HG02798 (cell line): Measurements from ENCODE around the gene RBM38.
A peak's percentile ranks its signal among the peaks of the same experiment; 100 is the strongest.

ENCODE experiments used
- ATAC-seq: cut with Tn5 transposase; IDR thresholded peaks from one replicate; pipeline ENCODE4 v1.9.1; 2021; ENCODE audit warnings: mild to moderate bottlenecking; ENCODE audit not compliant: unreplicated experiment, poor library complexity

RBM38 gene

DNA sequence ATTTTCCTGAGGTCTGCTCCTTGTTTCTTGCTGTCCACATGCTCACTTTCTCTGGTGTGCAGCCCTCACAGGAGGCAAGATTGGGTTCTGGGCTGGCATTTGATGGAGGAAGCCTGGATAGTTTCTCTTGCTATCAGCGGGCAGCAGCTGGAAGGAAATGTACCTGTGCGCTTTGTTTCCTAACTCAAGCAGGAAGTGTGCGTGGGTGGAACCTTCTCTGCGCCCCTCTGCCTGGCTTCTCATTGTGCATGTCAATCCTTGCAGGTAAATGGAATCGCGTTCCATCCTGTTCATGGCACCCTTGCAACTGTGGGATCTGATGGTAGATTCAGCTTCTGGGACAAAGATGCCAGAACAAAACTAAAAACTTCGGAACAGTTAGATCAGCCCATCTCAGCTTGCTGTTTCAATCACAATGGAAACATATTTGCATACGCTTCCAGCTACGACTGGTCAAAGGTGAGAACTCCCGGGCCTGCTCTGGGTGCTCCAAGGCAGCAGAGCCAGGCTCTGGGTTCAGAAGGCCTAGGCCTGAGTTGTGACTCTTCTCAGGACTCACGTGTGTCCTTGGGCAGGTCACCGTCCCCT lies 16.8 kb upstream of the RBM38 start:
- ATAC-seq = no peak

DNA sequence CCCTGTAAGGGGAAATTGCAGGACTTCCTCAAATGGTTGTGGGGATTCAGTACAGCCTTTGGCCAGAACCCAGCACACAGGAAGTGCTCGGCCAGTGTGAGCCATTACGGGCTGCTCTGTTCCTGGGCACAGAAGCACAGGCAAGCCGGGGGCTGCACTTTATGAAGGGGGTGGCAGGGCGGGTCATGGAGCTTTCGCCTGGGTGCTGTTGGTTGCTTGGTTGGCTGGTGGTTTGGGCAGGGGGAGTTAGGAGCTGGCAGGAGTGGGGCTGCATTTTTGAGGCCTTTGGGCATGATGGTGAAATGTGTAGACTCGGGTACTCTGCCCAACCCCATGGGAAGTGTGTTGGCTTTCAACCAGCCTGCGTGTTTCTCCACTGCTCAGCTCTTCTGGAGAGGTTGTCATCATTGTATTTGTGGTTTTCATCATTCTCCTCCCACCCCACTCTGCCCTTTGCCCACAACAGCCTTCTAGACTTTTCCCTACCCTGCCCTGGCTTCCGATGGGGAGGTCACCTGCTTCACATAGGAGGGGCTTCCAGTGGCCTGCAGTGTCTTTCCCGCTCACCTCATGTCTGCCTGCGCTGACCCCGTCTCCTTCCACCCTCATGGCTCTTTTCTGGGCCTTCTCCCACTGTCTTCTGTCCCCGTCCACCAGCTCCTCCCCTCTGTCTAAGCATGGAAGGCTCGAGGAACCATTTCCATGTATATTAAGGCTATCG lies 16.1 kb upstream of the RBM38 start:
- no peak for ATAC-seq

DNA sequence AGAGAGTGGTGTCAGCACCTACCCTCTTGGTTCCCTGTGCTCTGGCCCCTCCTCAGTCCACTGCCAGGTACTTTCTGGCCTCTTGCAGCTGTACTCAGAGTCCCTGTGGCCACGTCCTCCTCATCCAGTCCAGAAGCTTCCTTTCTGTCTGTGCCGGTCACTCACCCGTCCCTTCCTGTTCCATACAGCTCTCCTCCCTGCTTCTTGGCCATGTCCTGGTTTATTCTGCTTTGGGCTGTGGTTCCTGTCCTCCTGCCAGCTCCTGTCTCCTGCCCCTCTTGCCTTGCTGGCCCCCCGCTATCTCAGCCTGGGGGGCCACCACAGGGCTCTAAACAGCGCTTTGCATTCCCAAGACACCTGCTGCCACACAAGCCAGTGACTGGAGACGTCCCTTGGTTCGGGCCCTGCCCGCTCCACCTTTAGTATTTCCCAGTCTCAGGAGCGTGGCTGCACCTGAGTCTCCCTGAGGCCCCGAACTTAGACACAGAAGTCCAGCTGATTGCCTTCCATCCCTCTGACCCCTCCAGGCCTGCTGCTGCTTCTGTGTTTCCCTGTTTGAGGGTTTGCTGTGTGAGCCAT lies 15.5 kb upstream of the RBM38 start:
- ATAC-seq = no peak

DNA sequence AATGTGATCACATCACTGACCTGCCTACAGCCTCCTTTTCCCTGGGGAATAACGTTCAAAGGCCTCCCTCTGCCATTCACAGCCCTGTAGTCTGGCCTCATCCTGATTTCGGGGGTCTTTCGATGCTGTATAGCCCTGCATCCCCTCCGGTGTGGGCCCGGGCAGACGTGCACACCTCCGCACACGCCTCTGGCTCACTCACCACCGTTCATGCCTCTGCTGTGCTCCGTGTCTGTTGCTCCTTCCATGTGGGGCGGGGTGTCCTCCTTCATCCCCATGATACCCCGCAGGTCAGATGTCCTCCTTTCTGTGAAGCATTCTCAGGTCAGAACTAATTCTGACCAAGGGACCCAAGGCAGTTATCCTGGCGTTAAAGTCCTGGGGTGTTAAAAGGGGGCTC lies 13.8 kb upstream of the RBM38 start:
- ATAC-seq = no peak

DNA sequence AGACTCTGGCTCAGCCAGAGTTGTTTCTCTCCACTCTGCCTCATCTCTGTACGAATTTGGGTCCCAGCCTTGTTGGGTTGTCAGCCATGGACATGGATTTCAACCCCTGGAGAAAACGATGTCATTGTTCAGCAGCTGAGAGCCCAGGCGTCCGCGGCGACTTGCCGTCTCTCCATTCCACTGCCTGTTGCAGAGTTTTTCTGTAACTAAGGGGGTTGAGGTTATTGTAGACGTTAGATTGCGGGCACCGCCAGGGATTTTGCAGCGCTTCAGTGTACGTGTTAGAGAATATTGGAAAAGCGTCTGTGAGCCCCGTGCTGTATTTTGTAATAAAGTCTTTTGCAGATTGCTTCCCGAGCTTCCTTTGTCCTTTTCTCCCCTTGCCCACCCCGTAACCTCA lies 13.1 kb upstream of the RBM38 start:
- ATAC-seq = no peak

DNA sequence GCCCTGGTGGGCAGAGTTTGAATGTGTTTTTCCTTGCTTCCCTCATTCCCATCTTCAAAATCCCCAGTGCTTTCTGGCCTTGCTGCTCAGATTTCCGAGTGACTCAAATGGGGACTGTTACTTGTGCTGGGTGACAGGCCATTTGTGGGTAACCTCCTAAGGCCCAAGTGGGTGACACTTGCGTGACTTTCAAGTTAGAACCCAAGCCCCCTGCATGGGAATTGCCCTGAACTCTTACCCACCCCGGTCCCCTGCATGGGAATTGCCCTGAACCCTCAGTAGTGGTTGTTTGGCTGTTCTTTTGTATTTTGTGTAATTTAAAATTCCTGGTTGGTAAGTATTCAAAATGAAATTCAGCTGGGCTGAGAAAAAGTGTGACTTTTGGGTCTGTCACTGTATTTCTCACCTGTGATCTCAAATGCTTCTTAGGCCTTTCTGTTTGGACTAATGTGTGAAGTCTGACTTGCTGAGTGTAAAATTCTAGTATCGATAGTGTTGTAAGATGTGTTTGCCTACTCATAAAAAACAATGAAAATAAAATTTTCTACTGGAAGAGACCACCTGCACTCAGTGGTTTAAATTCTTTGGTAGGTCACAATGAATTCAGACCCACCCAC lies 12.4 kb upstream of the RBM38 start:
- no peak for ATAC-seq

DNA sequence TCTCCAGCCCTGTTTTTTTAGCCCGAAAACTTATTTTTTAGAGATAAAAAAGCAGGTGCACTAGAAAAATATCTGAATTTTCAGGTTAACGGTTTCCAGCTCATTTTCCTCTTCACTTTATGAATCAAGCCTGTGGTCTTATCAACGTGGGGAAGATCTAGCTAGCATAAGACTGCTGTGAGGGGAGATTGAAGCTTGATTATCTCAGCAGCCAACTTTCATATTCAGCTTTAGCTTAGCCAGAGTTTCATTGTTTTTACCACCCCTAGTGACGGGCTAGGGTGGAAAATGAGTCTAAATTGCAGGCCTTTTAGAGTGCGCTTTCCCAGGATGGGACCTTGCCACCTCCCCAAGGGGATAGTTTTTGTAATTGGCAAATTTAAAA lies 11.9 kb upstream of the RBM38 start:
- ATAC-seq = no peak

DNA sequence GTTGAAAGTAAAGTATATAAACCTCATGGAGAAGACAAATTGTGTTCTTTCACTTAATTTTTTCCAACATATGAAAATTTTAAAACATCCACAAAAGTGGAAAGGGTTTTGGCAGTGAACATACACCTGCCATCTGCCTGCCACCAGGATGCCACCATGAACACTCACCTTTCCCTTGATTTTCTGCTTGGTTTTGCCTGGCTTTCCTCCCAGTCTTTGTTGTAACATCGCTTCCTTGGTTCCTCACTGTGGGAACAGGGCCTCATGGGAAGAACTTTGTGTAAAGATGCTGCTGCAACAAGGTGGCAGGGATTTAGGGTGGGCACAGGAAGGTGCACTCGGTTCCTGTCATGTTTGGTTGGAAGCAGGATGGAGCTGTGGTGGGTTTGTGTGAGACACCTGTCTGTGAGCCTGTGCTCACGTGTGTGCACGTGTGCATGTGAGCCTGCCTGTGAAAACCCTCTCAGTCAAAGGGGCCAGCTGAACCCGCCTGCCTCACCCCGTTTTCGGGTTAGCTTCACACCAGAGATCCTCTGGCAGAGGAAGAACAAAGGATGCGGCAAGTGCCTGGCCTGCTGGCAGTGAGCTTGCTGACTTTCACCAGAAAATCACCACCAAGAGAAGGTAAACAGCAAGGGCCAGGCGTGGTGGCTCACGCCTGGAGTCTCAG lies 11.0 kb upstream of the RBM38 start:
- ATAC-seq = no peak

DNA sequence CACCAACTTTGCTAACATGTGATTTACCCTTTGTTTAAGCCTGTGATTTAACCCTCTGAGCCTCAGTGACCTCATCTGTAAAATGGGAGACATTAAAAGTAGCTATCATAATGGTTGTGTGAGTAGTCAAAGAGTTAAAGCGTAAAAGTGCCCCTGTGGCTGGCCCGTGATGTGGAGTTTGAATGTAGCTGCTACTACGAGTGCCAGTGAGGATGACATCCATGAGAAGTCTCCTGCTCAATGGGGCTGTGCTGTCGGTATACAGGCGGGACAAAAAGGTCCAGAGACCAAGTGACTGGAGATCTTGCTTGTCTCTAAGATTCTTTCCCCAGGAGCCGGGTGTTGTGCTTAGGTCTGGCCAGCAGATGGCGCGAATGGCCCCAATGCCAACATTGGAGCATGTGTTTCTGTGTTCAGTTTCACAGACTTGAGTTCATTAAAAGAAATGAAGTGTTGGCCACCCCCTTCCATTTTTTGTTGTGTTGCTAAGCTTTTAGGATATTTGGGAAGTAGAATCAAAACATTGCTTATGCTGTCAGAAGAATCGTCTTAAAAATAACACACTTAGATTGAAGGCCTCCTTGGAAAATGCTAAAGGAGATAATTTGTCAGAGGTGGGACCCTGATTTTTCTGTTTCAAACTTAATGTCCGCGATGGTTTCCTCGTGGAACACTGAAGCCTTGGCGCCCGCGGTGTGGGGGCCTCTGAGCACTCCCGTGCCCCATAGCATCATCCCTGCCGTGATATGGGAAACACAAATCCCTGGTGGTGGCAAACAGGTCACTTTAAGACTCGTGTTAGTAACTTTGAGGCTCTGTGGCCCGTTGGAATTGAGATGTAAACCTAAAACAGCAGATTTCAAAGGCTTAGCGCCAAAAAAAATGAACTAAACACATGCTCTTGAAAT lies 9.3 kb upstream of the RBM38 start:
- ATAC-seq = peak; percentile 56

DNA sequence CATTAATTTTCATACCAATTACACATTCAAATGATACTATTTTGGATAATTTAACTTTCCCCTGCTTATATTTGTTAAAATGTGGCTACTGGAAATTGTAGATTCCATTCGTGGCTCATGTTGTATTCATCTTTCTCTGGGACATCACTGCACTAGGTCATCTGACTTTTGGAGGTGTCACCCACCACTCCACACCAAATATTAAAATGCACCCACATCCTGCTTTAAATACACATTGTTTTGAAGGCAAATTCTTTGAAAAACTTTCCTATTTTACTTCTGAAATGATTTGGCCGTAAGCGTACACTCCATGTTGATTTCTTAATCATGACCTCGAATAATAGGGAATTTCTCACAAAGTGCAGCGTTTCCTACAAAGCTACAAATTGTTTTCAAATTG lies 8.7 kb upstream of the RBM38 start:
- no peak for ATAC-seq

DNA sequence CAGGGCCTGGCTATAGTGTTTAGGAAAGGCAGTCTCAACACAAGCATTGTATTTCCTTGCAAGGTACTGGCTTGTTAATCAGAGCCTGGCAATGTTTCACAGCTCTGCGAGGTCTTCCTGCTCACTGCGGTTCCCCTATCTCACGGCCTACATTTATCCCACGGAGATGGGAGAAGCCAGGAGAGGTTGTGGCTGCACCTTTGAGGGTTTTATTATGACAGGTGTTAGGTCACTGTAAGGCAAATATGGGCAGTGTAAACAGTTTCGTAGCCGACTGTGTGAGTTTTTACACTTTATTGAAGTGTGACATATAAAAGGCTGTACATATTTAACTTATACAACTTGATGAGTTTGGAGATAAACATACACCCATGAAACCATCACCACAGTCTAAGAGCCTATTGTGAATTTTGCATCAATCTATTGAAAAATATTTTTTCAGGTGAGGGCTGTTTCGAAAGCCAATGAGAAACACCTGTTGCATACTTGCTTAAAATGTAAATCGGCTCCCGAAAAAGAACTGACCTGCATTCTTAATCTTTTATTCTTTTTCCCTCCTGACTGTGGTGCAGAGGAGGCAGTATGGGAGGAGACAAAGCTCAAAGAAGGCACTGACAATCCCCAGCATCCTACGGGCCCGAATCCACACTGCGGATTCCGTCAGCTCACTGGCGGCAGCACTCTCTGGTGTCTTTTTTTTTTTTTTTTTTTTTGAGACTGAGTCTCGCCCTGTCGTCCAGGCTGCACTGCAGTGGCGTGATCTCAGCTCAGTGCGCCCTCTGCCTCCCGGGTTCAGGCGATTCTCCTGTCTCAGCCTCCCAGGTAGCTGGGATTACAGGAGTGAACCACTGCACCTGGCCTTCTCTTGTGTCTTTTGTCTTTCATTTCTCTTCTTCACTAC lies 7.5 kb upstream of the RBM38 start:
- ATAC-seq = no peak

DNA sequence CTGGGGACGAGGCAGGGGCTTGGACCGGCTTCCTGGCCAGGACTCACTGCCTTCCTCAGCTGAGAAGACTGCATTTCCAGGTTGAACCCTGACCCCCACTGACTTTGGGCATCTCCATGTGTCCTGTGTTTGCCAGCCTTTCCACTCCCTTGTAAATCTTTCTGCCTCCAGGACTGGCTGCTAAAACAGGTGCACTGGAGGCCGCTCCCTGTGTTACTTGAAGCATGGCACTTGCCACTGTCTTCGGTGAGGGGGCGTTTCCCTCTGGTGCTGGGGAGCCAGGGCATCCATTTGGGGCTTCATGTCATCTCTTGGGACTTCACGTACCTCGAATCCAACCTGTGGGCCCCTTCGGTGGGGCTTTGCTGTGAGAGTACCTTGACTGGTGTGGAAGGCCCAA lies 6.7 kb upstream of the RBM38 start:
- ATAC-seq = no peak

DNA sequence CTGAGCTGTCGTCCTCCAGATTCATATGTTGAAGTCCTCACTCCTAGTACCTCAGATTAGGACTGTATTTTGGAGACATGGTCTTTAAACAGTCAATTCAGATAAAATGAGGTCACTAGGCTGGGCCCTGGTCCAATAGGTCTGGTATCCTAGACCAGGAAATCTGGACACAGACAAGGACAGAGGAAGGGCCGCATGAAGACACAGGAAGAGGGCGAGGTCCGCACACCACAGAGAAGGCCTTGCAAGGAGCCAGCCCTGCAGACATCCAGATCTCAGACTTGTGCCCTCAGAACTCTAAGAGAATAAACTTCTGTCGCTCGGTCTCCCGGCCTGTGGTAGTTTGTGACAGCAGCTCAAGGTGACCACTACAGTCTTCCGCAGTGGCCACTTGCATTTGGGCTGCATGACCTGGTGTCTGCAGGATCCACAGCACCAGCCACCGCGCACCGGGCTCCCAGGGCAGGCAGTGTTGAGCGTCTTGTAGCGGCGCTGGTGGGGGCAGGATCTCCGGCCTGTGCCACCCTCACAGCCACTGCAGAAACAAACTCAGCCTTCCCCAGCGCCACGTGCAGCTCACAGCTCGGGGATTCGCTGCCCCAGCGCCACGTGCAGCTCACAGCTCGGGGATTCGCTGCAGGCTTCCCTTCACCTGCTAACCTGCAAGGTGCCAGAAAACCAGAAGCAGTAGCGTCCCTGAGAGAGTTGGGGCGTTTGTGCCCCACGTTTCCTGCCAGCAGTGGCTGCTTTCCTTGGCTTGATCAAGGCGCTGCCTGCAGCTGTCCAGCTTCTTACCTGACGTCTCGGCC lies 6.0 kb upstream of the RBM38 start:
- ATAC-seq = no peak

DNA sequence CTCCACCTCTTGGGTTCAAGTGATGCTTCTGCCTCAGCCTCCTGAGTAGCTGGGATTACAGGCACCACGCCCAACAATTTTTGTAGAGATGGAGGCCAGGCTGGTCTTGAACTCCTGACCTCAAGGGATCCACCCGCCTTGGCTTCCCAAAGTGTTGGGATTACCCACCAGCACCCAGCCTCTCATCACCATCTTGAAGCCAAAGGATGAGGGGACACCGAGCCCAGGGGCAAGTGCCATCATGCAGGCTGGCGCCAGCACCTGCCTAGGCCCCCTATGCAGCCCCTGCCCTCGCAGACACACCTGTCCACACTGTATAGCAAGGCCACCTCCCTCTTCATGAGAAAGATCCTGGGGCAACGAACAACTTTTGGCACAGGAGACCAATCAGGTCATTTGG lies 5.3 kb upstream of the RBM38 start:
- no peak for ATAC-seq

DNA sequence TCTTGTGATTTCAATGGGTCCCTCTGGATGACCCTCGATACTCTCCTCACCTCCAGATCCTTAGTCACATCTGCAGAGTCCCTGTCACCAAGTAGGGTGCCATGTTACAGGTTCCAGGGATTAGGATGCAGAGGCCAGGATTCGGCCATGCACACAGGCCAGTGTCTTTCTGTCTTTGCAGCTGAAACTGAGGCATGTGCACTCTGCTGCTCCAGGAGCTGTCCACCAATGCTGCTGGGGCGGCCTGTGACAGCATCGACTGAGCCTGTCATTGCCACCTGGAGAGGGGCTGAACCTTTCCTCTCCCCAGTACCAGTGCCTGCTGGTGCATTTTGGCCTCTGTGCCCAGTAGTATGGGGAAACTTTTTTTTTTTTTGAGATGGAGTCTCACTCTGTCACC lies 4.4 kb upstream of the RBM38 start:
- ATAC-seq = no peak

DNA sequence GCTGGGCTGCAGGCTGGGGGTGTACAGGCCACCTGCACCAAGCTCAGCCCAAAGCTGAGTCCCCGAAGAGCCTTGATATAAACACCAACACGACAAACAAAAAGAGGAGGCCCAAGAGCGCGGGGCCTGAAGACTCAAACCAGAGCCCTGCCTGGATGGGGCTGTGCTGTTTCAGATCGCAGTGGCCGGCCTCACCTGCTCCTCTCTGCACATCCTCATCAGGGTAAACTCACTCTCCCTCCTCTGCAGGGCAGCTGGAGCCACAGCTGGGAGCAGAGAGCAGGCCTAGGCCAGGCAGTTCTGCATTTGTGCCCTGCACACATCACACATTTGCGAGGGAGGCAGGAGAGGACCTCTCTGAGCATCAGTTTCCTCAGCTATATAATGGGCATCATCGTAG lies 3.7 kb upstream of the RBM38 start:
- ATAC-seq = no peak

DNA sequence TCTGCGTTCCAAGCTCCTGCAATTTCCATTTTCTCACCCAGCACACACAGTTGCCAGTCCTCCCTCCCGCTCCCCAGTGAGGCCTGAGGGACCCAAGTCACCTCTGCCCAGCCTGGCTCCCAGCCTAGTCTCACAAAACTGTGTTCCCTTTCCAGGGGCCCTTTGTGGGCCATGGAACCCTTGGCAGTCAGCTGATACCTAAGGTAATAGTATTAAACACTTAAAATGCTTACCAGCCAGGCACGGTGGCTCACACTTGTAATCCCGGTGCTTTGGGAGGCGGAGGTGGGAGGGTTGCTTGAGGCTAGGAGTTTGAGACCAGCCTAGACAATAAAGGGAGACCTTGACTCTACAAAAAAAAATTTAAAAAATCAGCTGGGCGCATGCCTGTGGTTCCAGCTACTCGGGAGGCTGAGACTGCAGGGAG lies 3.2 kb upstream of the RBM38 start:
- no peak for ATAC-seq

DNA sequence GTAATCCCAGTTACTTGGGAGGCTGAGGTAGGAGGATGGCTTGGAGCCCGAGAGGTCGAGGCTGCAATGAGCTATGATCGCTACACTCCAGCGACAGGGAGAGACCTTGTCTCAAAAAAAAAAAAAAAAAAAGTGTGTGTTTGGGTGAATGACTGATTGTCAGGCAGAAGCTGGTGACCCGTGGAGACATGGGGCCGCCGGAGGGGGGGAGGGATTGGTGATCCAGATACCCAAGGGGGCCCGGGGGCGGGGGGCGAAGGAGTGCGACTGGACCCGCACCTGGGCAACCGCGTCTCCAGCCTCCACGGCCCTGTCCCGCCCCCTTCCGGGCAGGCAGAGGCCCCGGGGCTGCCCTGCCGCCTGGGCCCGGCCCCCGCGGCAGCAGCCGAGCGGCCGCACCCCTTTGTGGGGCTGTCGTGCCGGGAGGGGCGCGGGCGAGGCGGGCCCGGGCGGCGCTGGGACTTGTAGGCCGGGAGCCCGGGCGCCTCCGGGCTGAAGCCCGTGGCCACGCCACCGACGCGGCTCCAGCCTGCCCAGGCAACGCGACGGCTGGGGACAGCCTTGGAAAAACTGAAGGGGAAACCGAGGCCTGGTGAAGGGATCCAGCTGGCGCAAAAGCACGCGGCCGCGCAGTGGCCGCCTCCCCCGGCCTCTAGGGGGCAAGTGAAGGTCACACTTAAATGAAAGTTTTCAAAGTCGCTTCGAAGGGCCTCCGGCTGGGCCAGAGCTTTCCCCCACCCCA lies 2.1 kb upstream of the RBM38 start:
- peak; percentile 30 for ATAC-seq
